DMS53 (cell line): Measurements from ENCODE around the gene PLAC1.
A peak's percentile ranks its signal among the peaks of the same experiment; 100 is the strongest.

Experiments
- DNase-seq: peaks from one replicate; lab custom pipeline; 2025; lab: John Stamatoyannopoulos, UW

Gene PLAC1

DNA sequence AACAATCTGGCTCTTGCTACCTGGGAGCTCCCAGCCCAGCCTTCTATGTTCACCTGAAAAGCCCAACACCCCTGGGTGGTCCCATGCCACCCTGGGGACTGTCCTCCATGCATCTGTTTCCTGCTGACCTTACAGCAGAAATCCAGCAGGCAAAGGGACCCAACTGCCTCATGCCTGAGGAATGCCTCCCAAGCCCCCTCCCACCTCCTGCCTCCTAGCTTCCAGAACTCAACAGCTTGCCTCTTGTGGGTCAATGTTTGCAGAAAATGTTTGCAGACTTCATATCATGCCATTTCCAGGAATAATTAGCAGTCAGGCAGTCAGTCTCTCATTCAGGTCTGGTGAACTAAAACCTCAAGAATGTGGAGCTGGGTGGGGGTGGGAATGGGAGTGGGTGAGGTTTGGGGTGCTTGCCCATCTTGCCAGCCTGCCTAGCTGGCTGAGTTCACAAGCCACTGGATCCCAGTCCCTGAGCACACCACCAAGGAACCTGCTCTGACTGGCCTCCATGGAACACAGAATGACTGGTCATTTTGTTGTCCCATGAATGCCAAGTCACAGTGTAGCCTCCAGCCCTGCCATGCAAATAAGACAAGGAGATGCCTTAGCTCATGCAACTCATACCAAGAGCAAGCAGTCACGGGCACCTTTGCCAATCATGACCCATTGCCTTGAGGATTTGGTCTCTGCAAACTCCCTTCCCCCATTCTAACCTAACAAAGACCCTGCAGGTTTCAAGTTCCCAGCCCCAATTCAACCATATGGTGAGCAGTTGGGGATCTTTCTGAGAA, 12.1 kb upstream of the PLAC1 start:
- DNase-seq, result peak; percentile 59

- DNase-seq, result no peak
Measured at GRCh38 chrX:134669378-134670098, 11.3 kb upstream of the PLAC1 start.

- DNase-seq, result no peak
Measured at GRCh38 chrX:134664202-134664601, 5.9 kb upstream of the PLAC1 start.

DNA sequence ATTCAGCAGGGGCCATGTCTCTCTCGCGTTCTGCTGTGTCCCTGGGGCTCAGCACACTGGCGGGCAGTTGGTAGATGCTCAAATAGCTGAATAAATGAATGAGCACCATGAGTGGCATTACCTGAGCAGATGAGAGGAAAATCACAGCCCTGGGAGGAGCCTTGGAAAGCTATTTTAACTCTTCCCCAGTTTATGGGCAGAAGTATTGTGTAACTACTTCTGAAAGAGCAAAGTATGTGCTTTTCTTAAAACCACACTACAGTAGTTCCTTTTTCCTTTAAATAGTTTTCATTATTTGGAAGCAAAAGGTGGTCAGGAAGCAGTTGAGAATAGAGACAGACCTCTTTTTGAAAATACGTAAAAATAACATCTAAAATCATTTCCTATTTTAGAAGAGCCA, 3.0 kb upstream of the PLAC1 start:
- no peak for DNase-seq

- DNase-seq, result no peak
Measured at GRCh38 chrX:134660627-134661026, 2.4 kb upstream of the PLAC1 start.

- no peak for DNase-seq
Measured at GRCh38 chrX:134659761-134660160, 1.5 kb upstream of the PLAC1 start.

- peak; percentile 49 for DNase-seq
Measured at GRCh38 chrX:134658760-134659023, 421 bp upstream of the PLAC1 start.

DNA sequence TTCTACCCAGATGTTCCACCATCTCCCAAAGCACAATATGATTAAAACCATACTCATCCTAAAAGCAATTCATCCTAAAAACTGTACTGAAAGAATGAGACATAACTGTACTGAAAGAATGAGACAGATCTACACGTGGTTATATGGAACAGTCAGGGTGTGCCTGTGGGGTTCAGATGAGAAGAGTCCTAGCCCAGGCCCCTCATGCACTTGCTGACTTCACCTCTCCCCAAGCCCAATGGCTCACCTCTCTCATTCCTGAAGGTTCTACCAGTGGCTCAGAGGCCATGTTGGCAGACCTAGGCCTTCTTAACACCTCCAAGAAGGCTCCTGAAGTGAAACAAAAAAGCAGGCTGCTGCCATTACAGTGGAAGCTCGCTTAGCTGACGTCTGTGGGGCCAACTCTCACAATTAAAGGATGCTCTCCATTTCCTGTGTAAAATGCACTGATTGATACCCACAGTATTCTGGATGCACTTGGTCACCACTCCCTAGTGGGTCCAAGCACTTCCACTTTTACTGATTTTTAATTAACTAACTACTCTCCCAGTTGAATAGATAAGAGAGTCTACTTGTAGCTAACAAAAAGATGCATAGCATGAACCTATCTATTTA, 3.8 kb downstream of the PLAC1 start:
- no peak for DNase-seq

DNA sequence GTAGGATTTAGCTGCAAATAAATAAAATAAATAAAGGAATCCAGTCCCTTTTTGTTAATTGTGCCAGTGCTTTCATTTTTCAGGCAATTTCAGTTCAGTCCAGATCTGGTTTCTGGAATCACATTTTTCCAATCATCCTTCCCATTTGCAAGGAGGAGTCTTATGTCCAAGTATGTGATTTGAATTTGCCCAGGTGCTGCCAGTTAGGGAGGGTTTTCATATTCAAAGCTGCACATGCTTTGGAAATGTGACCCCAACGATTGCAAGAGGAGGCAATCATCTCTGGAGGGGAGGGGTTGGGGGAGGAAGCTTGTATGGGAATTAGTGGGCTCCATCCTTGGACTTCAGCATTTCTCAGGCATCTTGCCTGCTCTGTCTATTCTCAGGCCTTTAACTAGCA, 4.4 kb downstream of the PLAC1 start:
- DNase-seq, result no peak

DNA sequence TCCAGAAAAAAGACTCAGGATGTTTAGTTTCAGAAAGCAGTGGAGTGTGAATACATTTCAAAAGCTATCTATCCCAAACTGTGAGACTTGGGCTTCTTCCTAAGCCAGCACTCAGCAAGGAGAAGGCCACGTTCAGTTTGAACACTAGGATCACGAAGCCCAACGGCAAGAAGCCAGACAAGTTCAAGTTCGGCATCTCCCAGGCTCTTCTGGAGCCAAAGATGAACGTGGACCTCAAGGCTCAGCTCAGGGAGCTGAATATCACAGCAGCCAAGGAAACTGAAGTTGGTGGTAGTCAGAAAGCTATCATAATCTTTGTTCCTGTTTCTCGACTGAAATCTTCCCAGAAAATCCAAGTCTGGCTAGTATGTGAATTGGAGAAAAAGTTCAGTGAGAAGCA, 7.6 kb downstream of the PLAC1 start:
- no peak for DNase-seq

DNA sequence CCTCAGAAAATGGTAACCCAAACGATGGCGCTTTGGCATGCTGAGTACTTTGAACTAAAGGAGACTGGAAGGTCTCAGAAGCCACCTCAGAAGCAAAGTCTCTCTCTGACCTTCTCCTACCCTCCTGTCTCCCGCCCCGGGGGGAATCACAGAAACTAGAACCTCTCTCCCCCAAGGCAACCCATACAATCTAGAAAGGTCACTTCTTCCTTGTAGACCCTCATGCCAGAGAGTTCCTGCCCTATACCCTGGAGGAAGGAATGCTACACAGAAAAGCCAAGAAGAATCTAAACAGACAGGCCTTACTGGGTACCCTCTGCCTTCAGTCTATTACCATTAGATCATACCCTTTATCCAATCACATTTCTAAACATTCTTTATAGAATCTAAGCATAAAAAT, 8.5 kb downstream of the PLAC1 start:
- no peak for DNase-seq

- DNase-seq, result no peak
Measured at GRCh38 chrX:134647477-134647877, 10.8 kb downstream of the PLAC1 start.

DNA sequence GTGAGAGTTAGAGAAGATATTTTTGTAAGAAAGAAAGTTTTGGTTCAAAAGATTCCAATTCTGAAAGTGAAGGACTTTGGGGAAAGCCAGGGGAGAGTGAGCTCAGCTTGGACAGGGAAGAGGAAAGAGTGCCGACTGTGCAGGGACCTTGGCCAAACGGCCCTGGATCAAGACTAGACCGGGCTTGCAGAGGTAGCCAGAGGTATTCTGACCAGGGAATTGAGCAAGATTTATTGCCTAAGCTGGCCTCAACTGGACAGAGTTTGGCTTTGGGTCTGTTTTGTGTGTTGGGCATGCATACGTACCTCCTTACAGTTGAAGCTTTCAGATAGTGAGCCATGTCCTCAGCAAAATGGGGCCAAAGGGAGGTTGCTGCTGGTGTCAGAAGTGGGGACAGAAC, 11.6 kb downstream of the PLAC1 start:
- DNase-seq, result no peak

GRCh38 chrX:134645936-134646543, 12.2 kb downstream of the PLAC1 start:
- DNase-seq, result no peak

GRCh38 chrX:134642386-134642785, 15.9 kb downstream of the PLAC1 start:
- no peak for DNase-seq

GRCh38 chrX:134641346-134641745, 16.9 kb downstream of the PLAC1 start:
- DNase-seq, result no peak

DNA sequence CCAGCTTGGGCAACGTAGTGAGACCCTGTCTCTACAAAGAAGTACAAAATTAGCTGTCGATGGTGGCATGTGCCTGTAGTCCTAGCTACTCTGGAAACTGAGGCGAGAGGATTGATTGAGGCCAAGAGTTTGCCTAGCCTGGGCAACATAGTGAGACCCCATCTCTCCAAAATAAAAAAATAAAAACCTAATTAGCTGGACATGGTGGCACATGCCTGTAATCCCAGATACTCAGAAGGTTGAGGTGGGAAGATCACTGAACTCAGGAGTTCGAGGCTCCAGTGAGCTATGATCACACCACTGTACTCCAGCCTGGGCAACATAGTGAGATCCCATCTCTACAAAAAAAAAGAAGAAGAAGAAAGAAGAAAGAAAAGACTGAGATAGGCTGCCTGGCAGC, 17.4 kb downstream of the PLAC1 start:
- no peak for DNase-seq

- DNase-seq, result peak; percentile 38
Measured at GRCh38 chrX:134636851-134637250, 21.4 kb downstream of the PLAC1 start.

GRCh38 chrX:134634691-134635090, 23.6 kb downstream of the PLAC1 start:
- no peak for DNase-seq

GRCh38 chrX:134633832-134634231, 24.4 kb downstream of the PLAC1 start:
- DNase-seq, result no peak

DNA sequence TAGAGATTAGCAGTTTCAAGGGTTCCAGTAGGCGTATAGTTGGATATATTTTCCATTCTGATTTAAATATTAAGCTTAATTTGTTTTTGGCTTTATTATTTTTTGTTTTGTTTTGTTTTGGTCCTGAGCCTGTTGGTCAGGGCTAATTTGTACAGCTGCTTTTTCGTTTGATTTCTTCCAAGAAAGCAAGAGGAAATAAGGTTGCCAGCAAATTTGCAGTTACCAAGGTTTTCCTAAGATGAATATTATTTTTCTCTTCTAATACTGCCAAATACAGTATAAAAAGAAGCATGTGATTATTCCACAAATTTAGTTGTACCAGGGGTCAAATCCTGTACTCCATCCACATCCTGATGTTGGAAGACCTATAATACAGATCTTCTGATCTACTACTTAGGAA, 24.9 kb downstream of the PLAC1 start:
- DNase-seq, result no peak

GRCh38 chrX:134632355-134632754, 25.9 kb downstream of the PLAC1 start:
- peak; percentile 3 for DNase-seq
